OCI-LY7 (cell line): ENCODE data around the gene FAM32A. TPM values are rescaled to one million over a fixed set of nuclear protein-coding genes. Genes with fewer than 3 reads are reported as not detected.

Experiments
- BruUV-seq: library from RNA; stranded (reverse); fragments of 400-500 nt; replicated peaks from 2 replicates; lab custom pipeline; 2021; lab: Mats Ljungman, UMichigan
- CTCF ChIA-PET: fragments of 300-600 bp; sonication (Branson Sonifier 250); formaldehyde crosslinking; loops from one replicate; lab custom pipeline; 2022; ENCODE audit warnings: antibody characterized with exemption; ENCODE audit not compliant: unreplicated experiment; lab: Charles Lee
- POLR2A ChIA-PET: fragments of 300-600 bp; sonication (Branson Sonifier 250); formaldehyde crosslinking; loops from one replicate; lab custom pipeline; 2022; ENCODE audit warnings: antibody characterized with exemption; lab: Charles Lee
- DNase-seq: peaks from one replicate; pipeline ENCODE4 v3.0.0-alpha.2; 2015; ENCODE audit warnings: low spot score
- H2AFZ ChIP-seq: fragments of 200-600 bp; sonication (generic), shearing (Covaris generic); 2 replicates; pipeline ENCODE4 v1.6.1; 2014; ENCODE audit warnings: mild to moderate bottlenecking, antibody characterized with exemption, low read length, moderate library complexity
- H3K27ac ChIP-seq: fragments of 200-600 bp; sonication (generic); 2 replicates; pipeline ENCODE4 v1.5.1; 2014; ENCODE audit warnings: mixed run types, low read depth, mild to moderate bottlenecking, moderate library complexity, low read length, inconsistent platforms; ENCODE audit not compliant: poor library complexity, severe bottlenecking
- H3K36me3 ChIP-seq: fragments of 200-600 bp; sonication (generic); 2 replicates; pipeline ENCODE4 v1.6.1; 2014; ENCODE audit warnings: mild to moderate bottlenecking, antibody characterized with exemption, low read length, moderate library complexity, mixed read lengths; ENCODE audit not compliant: insufficient read depth
- H3K4me1 ChIP-seq: fragments of 200-600 bp; sonication (generic); 2 replicates; pipeline ENCODE4 v1.5.1; 2014; ENCODE audit warnings: mild to moderate bottlenecking, low read length; ENCODE audit not compliant: insufficient read depth, poor library complexity, severe bottlenecking
- H3K4me2 ChIP-seq: fragments of 200-600 bp; sonication (generic); 2 replicates; pipeline ENCODE4 v1.6.1; 2014; ENCODE audit warnings: mild to moderate bottlenecking, low read length
- H3K4me3 ChIP-seq: fragments of 200-600 bp; sonication (generic); 2 replicates; pipeline ENCODE4 v1.5.1; 2014; ENCODE audit warnings: mild to moderate bottlenecking, low read depth, low read length; ENCODE audit not compliant: poor library complexity, severe bottlenecking
- H3K79me2 ChIP-seq: fragments of 200-600 bp; sonication (generic); 2 replicates; pipeline ENCODE4 v1.6.1; 2016; ENCODE audit warnings: low read depth, mild to moderate bottlenecking, low read length, moderate library complexity, mixed read lengths; ENCODE audit not compliant: insufficient read depth
- H3K9me2 ChIP-seq: fragments of 200-600 bp; sonication (generic); 2 replicates; pipeline ENCODE4 v1.6.1; 2016; ENCODE audit warnings: mild to moderate bottlenecking, low read length, mixed read lengths; ENCODE audit not compliant: insufficient read depth
- H3K9me3 ChIP-seq: fragments of 200-600 bp; sonication (generic); 2 replicates; pipeline ENCODE4 v1.6.1; 2014; ENCODE audit warnings: mild to moderate bottlenecking, mixed run types, low read length, mixed read lengths
- H4K20me1 ChIP-seq: fragments of 200-600 bp; sonication (generic); 2 replicates; pipeline ENCODE4 v1.6.1; 2014; ENCODE audit warnings: mild to moderate bottlenecking, antibody characterized with exemption, low read length, moderate library complexity, mixed read lengths; ENCODE audit not compliant: insufficient read depth
- EZH2phosphoT487 ChIP-seq: fragments of 200-600 bp; sonication (generic); IDR thresholded peaks from 2 replicates; pipeline ENCODE4 v1.6.1; 2018; ENCODE audit warnings: low read depth, borderline replicate concordance, mild to moderate bottlenecking, mixed run types, antibody characterized with exemption, low read length, moderate library complexity, mixed read lengths
- intact Hi-C: fragments of 100-400 bp; cut with micrococcal nuclease; formaldehyde crosslinking; loops from one replicate; pipeline ENCODE4 v1.10.0; 2022; ENCODE audit not compliant: unreplicated experiment
- total RNA-seq, 2 experiments: library from RNA; depleted of rRNA in 1 of 2; stranded (reverse); fragments of >200 nt in 1 of 2; shearing (Covaris generic) in 1 of 2; gene quantifications; 2 replicates each; pipeline ENCODE4 v1.2.3, GENCODE V29; 2014 to 2022
- TF ChIP-seq, protein P1 (sequence below): fragments of 200-600 bp; sonication (generic); conservative IDR thresholded peaks from 2 replicates; pipeline ENCODE4 v1.5.1; 2014; ENCODE audit warnings: mild to moderate bottlenecking, antibody characterized with exemption, low read length, moderate library complexity, mixed read lengths

Gene FAM32A
- total RNA-seq, 2 experiments from 2014 or later, result 64.5 to 71.0 TPM

DNA sequence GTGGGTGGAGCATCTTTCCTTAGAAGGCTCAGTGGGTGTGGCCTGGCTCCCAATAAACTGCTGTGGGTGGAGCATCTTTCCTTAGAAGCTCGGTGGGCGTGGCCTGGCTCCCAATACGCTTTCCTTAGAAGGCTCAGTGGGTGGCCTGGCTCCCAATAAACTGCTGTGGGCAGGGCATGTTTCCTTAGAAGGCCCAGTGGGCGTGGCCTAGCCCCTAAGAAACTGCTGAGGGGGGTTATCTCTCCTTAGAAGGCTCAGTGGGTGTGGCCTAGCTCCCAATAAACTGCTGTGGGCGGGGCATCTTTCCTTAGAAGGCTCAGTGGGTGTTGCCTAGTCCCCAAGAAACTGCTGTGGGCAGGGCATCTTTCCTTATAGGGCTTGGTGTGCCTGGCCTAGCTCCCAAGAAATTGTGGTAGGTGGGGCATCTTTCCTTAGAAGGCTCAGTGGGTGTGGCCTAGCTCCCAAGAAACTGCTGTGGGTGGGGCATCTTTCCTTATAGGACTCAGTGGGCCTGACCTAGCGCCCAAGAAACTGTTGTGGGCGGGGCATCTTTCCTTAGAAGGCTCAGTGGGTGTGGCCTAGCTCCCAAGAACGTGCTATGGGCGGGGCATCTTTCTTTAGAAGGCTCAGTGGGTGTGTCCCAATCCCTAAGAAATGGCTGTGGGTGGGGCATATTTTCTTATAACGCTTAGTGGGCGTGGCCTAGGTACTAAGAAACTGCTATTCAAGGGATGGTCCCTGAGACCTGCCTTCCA is 31.5 kb upstream of the FAM32A start:
- Histone ChIP-seq H3K79me2 (peaks cover 13% of the 10 kb centered on the region; the same call in 1 of the 2 replicates), H3K9me2 (no peaks in the 10 kb centered on the region), H3K27ac (no peak overlapping the region), H3K4me3 (no peak overlapping the region), H2AFZ (no peak overlapping the region), H3K4me2 (no peak overlapping the region), H3K9me3 (no peaks in the 10 kb centered on the region), H3K36me3 (peaks cover 92% of the 10 kb centered on the region), H3K4me1 (peaks cover 60% of the 10 kb centered on the region), H4K20me1 (0 out of 2 replicates have a peak, but pooled peaks cover 5% of the 10 kb centered on the region)
- TF ChIP-seq, protein P1, sequence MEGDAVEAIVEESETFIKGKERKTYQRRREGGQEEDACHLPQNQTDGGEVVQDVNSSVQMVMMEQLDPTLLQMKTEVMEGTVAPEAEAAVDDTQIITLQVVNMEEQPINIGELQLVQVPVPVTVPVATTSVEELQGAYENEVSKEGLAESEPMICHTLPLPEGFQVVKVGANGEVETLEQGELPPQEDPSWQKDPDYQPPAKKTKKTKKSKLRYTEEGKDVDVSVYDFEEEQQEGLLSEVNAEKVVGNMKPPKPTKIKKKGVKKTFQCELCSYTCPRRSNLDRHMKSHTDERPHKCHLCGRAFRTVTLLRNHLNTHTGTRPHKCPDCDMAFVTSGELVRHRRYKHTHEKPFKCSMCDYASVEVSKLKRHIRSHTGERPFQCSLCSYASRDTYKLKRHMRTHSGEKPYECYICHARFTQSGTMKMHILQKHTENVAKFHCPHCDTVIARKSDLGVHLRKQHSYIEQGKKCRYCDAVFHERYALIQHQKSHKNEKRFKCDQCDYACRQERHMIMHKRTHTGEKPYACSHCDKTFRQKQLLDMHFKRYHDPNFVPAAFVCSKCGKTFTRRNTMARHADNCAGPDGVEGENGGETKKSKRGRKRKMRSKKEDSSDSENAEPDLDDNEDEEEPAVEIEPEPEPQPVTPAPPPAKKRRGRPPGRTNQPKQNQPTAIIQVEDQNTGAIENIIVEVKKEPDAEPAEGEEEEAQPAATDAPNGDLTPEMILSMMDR, result no peak
- TF ChIP-seq EZH2phosphoT487, result no peak
- intact Hi-C loops, result no loop called here
- no TSS peak for BruUV-seq
- ChIA-PET POLR2A (interaction anchor here (0.7 to 1.5 kb wide), 2 partner anchors 8 to 11 kb away, joined by 3 to 4 read pairs; no protein-coding TSS in a partner anchor), CTCF (no interaction called here)
- peak; percentile 75 for DNase-seq

DNA sequence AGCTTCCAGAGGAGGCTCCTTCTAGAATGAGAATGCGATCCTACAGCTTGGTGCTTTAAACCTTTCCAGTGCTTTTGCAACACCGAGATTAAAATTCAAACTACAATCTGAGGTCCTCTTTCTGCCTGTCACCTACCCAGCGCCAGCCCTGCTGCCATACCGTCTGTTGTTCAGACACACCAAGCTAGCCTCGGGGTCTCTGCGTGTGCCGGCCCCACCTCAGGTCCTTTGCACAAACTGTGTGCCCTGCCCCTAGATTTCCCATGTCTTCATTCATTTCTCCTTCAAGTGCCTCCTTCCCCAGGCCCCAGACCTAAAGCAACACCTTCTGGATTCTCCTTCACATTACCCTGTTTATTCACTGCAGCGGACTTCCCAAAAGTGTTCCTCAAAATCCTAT is 30.7 kb upstream of the FAM32A start:
- BruUV-seq, result no TSS peak
- H3K4me1 ChIP-seq, result peaks cover 52% of the 10 kb centered on the region
- POLR2A ChIA-PET, result interaction anchor here (0.7 to 1.2 kb wide), 3 partner anchors 9 to 11 kb away, joined by 3 to 6 read pairs (median 4); partner anchors contain the start of gene HSH2D
- CTCF ChIA-PET, result no interaction called here
- H3K36me3 ChIP-seq, result peaks cover 84% of the 10 kb centered on the region
- no peaks in the 10 kb centered on the region for H3K9me2 ChIP-seq
- 0 out of 2 replicates have a peak, but pooled peaks cover 5% of the 10 kb centered on the region for H4K20me1 ChIP-seq
- H3K4me3 ChIP-seq, result no peak overlapping the region
- H3K79me2 ChIP-seq, result peaks cover 7% of the 10 kb centered on the region; the same call in 1 of the 2 replicates
- no peak for DNase-seq
- H2AFZ ChIP-seq, result no peak overlapping the region
- TF ChIP-seq, protein P1, result no peak
- no peak for TF ChIP-seq EZH2phosphoT487
- peak overlapping the region; percentile 64 for H3K27ac ChIP-seq
- H3K4me2 ChIP-seq, result peak overlapping the region; percentile 47
- no peaks in the 10 kb centered on the region for H3K9me3 ChIP-seq
- intact Hi-C loops, result no loop called here

DNA sequence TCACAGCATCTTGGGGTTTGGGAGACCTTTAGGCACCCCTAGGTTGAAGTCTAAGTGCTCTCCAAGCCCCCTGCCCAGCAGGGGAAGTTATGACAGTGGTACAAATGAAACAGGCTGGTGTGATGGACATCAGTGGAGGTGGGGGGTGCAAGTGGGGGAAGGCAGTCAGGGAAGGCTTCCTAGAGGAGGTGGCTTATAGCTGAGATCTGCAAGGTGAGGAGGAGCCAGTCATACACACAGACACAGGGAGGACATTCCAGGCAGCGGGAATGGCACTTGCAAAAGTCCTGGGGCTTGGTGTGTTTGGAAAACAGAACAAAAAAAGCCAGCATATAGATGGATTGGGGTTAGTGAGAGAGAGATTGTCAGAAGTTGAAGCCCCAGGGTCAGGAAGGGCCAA is 30.1 kb upstream of the FAM32A start:
- ChIA-PET POLR2A (interaction anchor here (0.7 to 1.2 kb wide), 3 partner anchors 9 to 84 kb away, joined by 3 to 6 read pairs (median 4); partner anchors contain the start of gene HSH2D), CTCF (no interaction called here)
- Histone ChIP-seq H3K27ac (peak overlapping the region; percentile 64), H3K9me3 (no peaks in the 10 kb centered on the region), H4K20me1 (0 out of 2 replicates have a peak, but pooled peaks cover 5% of the 10 kb centered on the region), H3K36me3 (peaks cover 80% of the 10 kb centered on the region), H2AFZ (no peak overlapping the region), H3K4me1 (peaks cover 46% of the 10 kb centered on the region), H3K4me2 (peak overlapping the region; percentile 47), H3K79me2 (peaks cover 5% of the 10 kb centered on the region; the same call in 1 of the 2 replicates), H3K4me3 (peak overlapping the region; percentile 3), H3K9me2 (no peaks in the 10 kb centered on the region)
- TF ChIP-seq, protein P1, result no peak
- TF ChIP-seq EZH2phosphoT487, result no peak
- no peak for DNase-seq
- no TSS peak for BruUV-seq
- intact Hi-C loops, result no loop called here
